OCI-LY3 (cell line): ENCODE measurements around the gene NRXN3.

Experiments
- H2AFZ ChIP-seq: fragments of 200-600, 300-600 bp; shearing (Covaris generic); 2 replicates; pipeline ENCODE4 v1.6.0; 2014; ENCODE audit warnings: antibody characterized with exemption, low read depth, low read length
- H3K27ac ChIP-seq: fragments of 200-600, 300-600 bp; sonication (generic); 2 replicates; pipeline ENCODE4 v1.5.1; 2014; ENCODE audit warnings: mild to moderate bottlenecking, low read length, moderate library complexity, mixed read lengths
- H3K27me3 ChIP-seq: fragments of 200-600, 300-600 bp; sonication (generic); 2 replicates; pipeline ENCODE4 v1.6.1; 2014; ENCODE audit warnings: low read depth, low read length, mixed read lengths
- H3K36me3 ChIP-seq: fragments of 200-600, 300-600 bp; sonication (generic); replicated peaks from 2 replicates; pipeline ENCODE3; 2014; ENCODE audit warnings: low read depth, low read length, mixed read lengths
- H3K4me1 ChIP-seq: fragments of 300-600, 200-600 bp; sonication (generic); 2 replicates; pipeline ENCODE4 v1.6.1; 2014; ENCODE audit warnings: low read length, mixed read lengths
- H3K4me2 ChIP-seq: fragments of 200-600, 300-600 bp; sonication (generic); 2 replicates; pipeline ENCODE4 v1.6.1; 2014; ENCODE audit warnings: low read length, mixed read lengths
- H3K4me3 ChIP-seq: fragments of 300-600, 200-600 bp; sonication (generic); 2 replicates; pipeline ENCODE4 v1.5.1; 2014; ENCODE audit warnings: antibody characterized with exemption, mild to moderate bottlenecking, low read length, moderate library complexity
- H3K79me2 ChIP-seq: fragments of 300-600, 200-600 bp; shearing (Covaris generic); 2 replicates; pipeline ENCODE4 v1.6.1; 2014; ENCODE audit warnings: mild to moderate bottlenecking, low read length, mixed read lengths
- H3K9ac ChIP-seq: fragments of 300-600, 200-600 bp; shearing (Covaris generic); 2 replicates; pipeline ENCODE4 v1.6.0; 2014; ENCODE audit warnings: mild to moderate bottlenecking, low read length, moderate library complexity
- H3K9me3 ChIP-seq: fragments of 200-600, 300-600 bp; shearing (Covaris generic); 2 replicates; pipeline ENCODE4 v1.6.1; 2014; ENCODE audit warnings: low read length, mixed read lengths; ENCODE audit not compliant: insufficient read depth
- H4K20me1 ChIP-seq: fragments of 200-600, 300-600 bp; sonication (generic); 2 replicates; pipeline ENCODE4 v1.6.1; 2016; ENCODE audit warnings: low read length, mixed read lengths; ENCODE audit not compliant: insufficient read depth
- EZH2phosphoT487 ChIP-seq: fragments of 200-600 bp; shearing (Covaris generic); IDR thresholded peaks from 2 replicates; pipeline ENCODE4 v1.6.1; 2018; ENCODE audit warnings: antibody characterized with exemption, mixed run types, low read depth
- TF ChIP-seq, protein P1 (sequence below): fragments of 200-600, 300-600 bp; sonication (generic); IDR thresholded peaks from 2 replicates; pipeline ENCODE4 v1.5.1; 2014; ENCODE audit warnings: antibody characterized with exemption, low read length, low read depth

Gene NRXN3

DNA sequence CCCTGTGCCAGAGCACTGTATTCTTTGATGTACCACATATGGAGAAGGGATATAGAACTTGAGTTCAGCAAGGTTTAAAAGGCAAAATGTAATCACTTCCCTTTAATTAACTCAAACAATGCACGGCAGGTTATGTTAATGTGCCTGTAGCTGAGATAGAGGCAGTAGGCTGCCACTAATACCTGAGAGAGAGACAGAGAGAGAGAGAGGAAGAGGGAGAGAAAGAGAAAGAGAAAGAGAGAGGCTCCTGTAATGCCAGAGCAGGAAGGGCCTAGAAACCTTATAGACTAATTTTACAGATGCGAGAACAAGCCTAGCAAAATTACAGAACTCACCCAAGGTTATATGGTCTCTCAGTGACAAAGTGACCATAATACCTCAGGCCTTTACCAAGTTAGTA lies 679.8 kb downstream of the NRXN3 start:
- no peaks in the 10 kb centered on the region for H4K20me1 ChIP-seq
- TF ChIP-seq, protein P1, sequence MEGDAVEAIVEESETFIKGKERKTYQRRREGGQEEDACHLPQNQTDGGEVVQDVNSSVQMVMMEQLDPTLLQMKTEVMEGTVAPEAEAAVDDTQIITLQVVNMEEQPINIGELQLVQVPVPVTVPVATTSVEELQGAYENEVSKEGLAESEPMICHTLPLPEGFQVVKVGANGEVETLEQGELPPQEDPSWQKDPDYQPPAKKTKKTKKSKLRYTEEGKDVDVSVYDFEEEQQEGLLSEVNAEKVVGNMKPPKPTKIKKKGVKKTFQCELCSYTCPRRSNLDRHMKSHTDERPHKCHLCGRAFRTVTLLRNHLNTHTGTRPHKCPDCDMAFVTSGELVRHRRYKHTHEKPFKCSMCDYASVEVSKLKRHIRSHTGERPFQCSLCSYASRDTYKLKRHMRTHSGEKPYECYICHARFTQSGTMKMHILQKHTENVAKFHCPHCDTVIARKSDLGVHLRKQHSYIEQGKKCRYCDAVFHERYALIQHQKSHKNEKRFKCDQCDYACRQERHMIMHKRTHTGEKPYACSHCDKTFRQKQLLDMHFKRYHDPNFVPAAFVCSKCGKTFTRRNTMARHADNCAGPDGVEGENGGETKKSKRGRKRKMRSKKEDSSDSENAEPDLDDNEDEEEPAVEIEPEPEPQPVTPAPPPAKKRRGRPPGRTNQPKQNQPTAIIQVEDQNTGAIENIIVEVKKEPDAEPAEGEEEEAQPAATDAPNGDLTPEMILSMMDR, result no peak
- TF ChIP-seq EZH2phosphoT487, result no peak
- no peak overlapping the region for H2AFZ ChIP-seq
- no peak overlapping the region for H3K9ac ChIP-seq
- H3K27ac ChIP-seq, result no peak overlapping the region
- no peaks in the 10 kb centered on the region for H3K79me2 ChIP-seq
- H3K4me1 ChIP-seq, result no peaks in the 10 kb centered on the region
- no peaks in the 10 kb centered on the region for H3K36me3 ChIP-seq
- H3K4me3 ChIP-seq, result no peak overlapping the region
- H3K9me3 ChIP-seq, result no peaks in the 10 kb centered on the region
- H3K4me2 ChIP-seq, result no peak overlapping the region
- H3K27me3 ChIP-seq, result peaks cover 13% of the 10 kb centered on the region; the same call in 1 of the 2 replicates

DNA sequence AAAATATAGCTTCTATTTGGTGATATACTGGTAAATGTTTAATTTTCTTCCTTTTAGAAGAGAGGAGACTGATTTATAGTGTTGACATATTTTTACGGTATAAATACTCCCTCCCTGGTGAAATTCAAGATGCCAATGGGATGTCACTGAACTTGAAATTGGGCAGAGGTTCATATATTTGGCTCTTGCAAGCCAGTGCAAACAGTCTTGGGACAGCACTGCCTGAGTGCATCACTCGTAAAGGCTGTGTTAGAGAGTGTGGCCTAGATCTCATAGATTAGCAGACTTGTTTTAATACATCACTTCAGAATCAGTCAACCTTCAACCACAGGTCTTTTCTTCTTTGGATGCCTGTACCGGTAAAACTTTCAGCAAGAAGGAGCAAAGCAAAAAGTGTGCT lies 681.0 kb downstream of the NRXN3 start:
- Histone ChIP-seq H2AFZ (no peak overlapping the region), H4K20me1 (no peaks in the 10 kb centered on the region; the same call in 1 of the 2 replicates), H3K27me3 (peaks cover 10% of the 10 kb centered on the region; the same call in 1 of the 2 replicates), H3K4me1 (no peaks in the 10 kb centered on the region), H3K9me3 (no peaks in the 10 kb centered on the region), H3K79me2 (no peaks in the 10 kb centered on the region), H3K27ac (no peak overlapping the region), H3K36me3 (no peaks in the 10 kb centered on the region), H3K4me2 (no peak overlapping the region), H3K9ac (no peak overlapping the region), H3K4me3 (no peak overlapping the region)
- TF ChIP-seq, protein P1, result no peak
- TF ChIP-seq EZH2phosphoT487, result no peak

DNA sequence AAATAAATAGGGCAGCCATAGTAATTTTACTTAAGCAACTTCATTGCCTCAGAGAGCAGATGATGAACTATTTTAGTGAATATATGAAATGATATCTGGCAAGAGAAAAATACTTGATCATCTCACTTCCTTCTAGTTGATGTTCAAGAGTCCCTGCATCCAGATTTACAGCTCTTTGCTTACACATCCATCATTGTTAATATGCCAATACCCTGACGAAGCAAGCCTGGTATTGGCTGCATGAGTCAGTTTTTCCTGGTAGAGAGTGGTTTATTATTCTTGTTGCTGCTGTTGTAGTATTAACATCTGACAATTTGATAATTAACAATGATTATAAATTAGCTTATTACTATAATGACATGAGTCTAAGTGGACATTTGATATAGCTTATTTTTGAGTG lies 681.9 kb downstream of the NRXN3 start:
- Histone ChIP-seq H3K27ac (no peak overlapping the region), H3K4me2 (no peak overlapping the region)

GRCh38 chr14:78857974-78858373 lies 687.8 kb downstream of the NRXN3 start:
- Histone ChIP-seq H3K27me3 (0 out of 2 replicates have a peak, but pooled peaks cover 3% of the 10 kb centered on the region), H3K4me3 (no peak overlapping the region), H3K27ac (no peak overlapping the region), H3K36me3 (no peaks in the 10 kb centered on the region), H3K9me3 (no peaks in the 10 kb centered on the region), H3K9ac (no peak overlapping the region), H2AFZ (no peak overlapping the region), H3K79me2 (no peaks in the 10 kb centered on the region), H3K4me1 (no peaks in the 10 kb centered on the region), H4K20me1 (no peaks in the 10 kb centered on the region; the same call in 1 of the 2 replicates), H3K4me2 (no peak overlapping the region)
- TF ChIP-seq, protein P1, result no peak

More for the DNA sequence above, 681.9 kb downstream of the NRXN3 start:
- Histone ChIP-seq H3K9me3 (no peaks in the 10 kb centered on the region), H3K9ac (no peak overlapping the region), H3K79me2 (no peaks in the 10 kb centered on the region), H3K27me3 (0 out of 2 replicates have a peak, but pooled peaks cover 9% of the 10 kb centered on the region), H3K4me3 (no peak overlapping the region), H3K4me1 (no peaks in the 10 kb centered on the region), H4K20me1 (no peaks in the 10 kb centered on the region; the same call in 1 of the 2 replicates), H3K36me3 (no peaks in the 10 kb centered on the region), H2AFZ (no peak overlapping the region)
- TF ChIP-seq, protein P1, result no peak
- TF ChIP-seq EZH2phosphoT487, result no peak
